ENCODE results near the gene GLOD5.

The GLOD5 gene

DNA sequence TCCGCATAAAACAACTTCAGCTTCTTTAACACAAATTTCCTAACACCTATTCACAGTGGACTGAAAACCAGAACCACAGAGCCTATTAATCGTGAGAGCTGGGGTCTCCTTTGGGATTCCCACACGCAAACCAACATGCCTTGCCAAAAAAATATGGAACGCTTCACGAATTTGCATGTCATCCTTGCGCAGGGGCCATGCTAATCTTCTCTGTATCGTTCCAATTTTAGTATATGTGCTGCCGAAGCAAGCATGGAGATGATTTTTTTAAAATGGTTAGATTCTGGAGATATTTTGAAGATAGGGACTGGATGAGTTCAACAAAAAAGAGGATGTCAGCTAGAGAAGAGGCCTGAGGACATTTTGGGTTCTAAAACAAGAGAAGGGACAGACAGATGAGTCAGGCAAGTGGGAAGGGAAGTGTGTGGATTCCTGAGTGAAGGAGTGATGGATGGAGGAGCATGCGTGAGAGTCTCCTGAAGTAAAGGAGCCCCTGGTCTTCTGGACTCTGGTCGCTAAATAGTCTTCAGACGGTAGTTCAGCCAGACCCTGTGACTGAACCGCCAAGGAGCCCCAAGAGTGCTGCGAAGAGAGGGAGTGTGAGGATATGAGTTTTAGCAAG lies 15.4 kb downstream of the GLOD5 start:
- Histone ChIP-seq H3K4me3 (ENCODE audit: low read depth in 1 of 2, low read length in 1 of 2) (no peak overlapping the region), H3K36me3 (no peaks in the 10 kb centered on the region), H3K27ac (no peak overlapping the region), H3K9me3 (no peaks in the 10 kb centered on the region), H3K4me1 (ENCODE audit: control insufficient read depth in 1 of 2, insufficient read depth in 1 of 2, low read depth in 1 of 2, low read length in 1 of 2) (no peaks in the 10 kb centered on the region), H3K27me3 (no peaks in the 10 kb centered on the region)
- no peak for TF ChIP-seq CTCF (IDR thresholded peaks at IDR 0.05)

DNA sequence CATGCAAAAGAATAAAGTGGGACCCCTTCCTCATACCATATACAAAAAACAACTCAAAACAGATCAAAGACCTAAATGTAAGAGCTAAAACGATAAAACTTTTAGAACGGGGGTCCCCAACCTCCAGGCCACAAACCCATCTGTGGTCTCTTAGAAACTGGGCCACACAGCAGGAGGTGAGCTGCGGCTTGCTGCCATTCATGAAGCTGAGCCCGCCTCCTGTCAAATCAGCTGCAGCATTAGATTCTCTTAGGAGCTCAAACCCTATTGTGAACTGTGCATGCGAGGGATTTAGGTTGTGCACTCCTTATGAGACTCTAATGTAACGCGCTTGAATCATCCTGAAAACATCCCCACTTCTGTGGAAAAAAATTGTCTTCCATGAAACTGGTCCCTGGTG lies 17.9 kb downstream of the GLOD5 start:
- no peak for TF ChIP-seq CTCF (IDR thresholded peaks at IDR 0.05)
- H3K4me3 ChIP-seq (ENCODE audit: low read depth in 1 of 2, low read length in 1 of 2), result no peak overlapping the region
- no peak overlapping the region for H3K27ac ChIP-seq
- H3K4me1 ChIP-seq (ENCODE audit: control insufficient read depth in 1 of 2, insufficient read depth in 1 of 2, low read depth in 1 of 2, low read length in 1 of 2), result no peaks in the 10 kb centered on the region
- H3K9me3 ChIP-seq, result no peaks in the 10 kb centered on the region
- H3K27me3 ChIP-seq, result no peaks in the 10 kb centered on the region
- no peaks in the 10 kb centered on the region for H3K36me3 ChIP-seq

DNA sequence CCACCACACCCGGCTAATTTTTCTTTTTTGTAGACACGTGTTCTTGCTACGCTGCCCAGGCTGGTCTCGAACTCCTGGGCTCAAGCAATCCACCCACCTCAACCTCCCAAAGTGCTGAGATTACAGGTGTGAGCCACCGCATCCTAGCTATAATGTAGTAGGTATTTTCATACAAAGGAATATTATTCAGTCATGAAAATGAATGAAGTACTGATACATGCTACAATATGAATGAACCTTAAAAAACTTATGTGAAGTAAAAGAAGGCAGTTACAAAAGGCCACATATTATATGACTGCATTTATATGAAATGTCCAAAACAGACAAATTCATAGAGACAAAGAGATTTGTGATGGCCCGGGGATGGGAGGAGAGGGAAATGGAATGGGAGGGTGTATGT lies 20.2 kb downstream of the GLOD5 start:
- no peaks in the 10 kb centered on the region for H3K9me3 ChIP-seq
- TF ChIP-seq CTCF (IDR thresholded peaks at IDR 0.05), result no peak
- H3K27me3 ChIP-seq, result no peaks in the 10 kb centered on the region
- no peaks in the 10 kb centered on the region for H3K4me1 ChIP-seq (ENCODE audit: control insufficient read depth in 1 of 2, insufficient read depth in 1 of 2, low read depth in 1 of 2, low read length in 1 of 2)
- no peak overlapping the region for H3K4me3 ChIP-seq (ENCODE audit: low read depth in 1 of 2, low read length in 1 of 2)
- no peak overlapping the region for H3K27ac ChIP-seq
- no peaks in the 10 kb centered on the region for H3K36me3 ChIP-seq

DNA sequence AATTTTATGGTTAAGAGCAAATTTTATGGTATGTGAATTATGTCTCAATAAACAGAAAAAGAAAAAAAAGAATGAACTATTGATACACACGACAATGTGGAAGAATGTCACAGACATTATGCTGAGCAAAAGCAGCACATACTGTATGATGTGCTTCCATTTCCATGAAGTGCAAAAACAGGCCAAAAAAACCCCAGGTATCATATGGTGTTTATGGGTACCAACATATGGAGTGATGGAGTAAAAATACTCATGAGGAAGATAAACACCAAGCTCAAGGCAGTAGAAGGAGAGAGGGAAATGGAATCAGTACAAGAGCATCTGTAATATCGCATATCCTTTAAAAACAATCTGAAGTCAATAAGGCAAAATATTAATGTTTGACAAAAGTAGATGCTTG lies 20.7 kb downstream of the GLOD5 start:
- Histone ChIP-seq H3K27me3 (no peaks in the 10 kb centered on the region), H3K4me1 (ENCODE audit: control insufficient read depth in 1 of 2, insufficient read depth in 1 of 2, low read depth in 1 of 2, low read length in 1 of 2) (no peaks in the 10 kb centered on the region), H3K36me3 (no peaks in the 10 kb centered on the region), H3K4me3 (ENCODE audit: low read depth in 1 of 2, low read length in 1 of 2) (no peak overlapping the region), H3K9me3 (no peaks in the 10 kb centered on the region), H3K27ac (no peak overlapping the region)
- no peak for TF ChIP-seq CTCF (IDR thresholded peaks at IDR 0.05)

DNA sequence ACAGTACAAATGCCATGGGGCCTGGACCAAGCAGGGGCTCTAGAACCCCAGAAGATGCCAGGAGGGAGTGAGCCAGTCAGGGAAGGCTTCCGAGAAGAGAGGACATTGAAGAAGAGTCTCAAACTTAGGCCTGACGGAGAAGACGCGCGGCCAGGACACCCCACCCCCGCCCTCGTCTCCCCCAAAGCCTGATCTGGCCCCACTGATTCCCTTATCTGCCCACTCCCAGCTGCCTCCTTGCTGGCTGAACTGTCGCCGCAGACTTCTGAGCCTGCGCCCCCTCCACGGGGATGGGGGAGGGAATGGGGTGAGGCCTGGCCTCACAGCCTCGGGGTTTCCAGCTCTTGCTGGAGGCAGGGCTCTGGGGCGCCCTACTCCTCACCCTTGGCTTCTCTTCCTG lies 21.2 kb downstream of the GLOD5 start:
- H3K36me3 ChIP-seq, result no peaks in the 10 kb centered on the region
- H3K4me3 ChIP-seq (ENCODE audit: low read depth in 1 of 2, low read length in 1 of 2), result no peak overlapping the region
- no peaks in the 10 kb centered on the region for H3K4me1 ChIP-seq (ENCODE audit: control insufficient read depth in 1 of 2, insufficient read depth in 1 of 2, low read depth in 1 of 2, low read length in 1 of 2)
- no peaks in the 10 kb centered on the region for H3K27me3 ChIP-seq
- no peaks in the 10 kb centered on the region for H3K9me3 ChIP-seq
- no peak overlapping the region for H3K27ac ChIP-seq
- TF ChIP-seq CTCF (IDR thresholded peaks at IDR 0.05), result no peak

DNA sequence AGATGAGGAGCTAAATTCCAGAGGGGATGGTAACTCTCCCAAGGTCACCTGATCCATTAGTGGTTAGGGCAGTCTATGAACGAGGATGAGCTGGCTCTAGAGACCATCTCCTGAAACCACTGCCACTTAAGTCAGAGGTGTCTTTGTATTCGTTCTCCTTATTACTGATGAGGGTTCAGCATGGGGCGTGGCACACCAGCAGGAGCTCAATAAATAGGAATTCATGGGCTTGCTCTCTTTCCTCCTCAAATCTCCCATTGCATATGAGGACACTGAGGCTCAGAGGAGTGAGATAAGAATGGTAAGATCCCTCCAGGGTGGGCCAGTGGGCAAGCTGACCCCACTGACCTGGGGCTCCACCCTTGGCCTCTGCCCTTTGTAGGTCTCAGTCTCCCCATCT lies 23.2 kb downstream of the GLOD5 start:
- Histone ChIP-seq H3K27ac (no peak overlapping the region), H3K36me3 (no peaks in the 10 kb centered on the region), H3K4me3 (ENCODE audit: low read depth in 1 of 2, low read length in 1 of 2) (no peak overlapping the region), H3K9me3 (no peaks in the 10 kb centered on the region), H3K4me1 (ENCODE audit: control insufficient read depth in 1 of 2, insufficient read depth in 1 of 2, low read depth in 1 of 2, low read length in 1 of 2) (peaks cover 3 to 4% of the 10 kb centered on the region in 2 experiments), H3K27me3 (no peaks in the 10 kb centered on the region)
- no peak for TF ChIP-seq CTCF (IDR thresholded peaks at IDR 0.05)
